ENCODE measurements around the gene APOBEC3H. TPM values are rescaled to one million over a fixed set of nuclear protein-coding genes. Genes with fewer than 3 reads are reported as not detected.
A peak's percentile ranks its signal among the peaks of the same experiment; 100 is the strongest.

APOBEC3H gene
- total RNA-seq, 1 donor from 2014 or later, result not detected

GRCh38 chr22:39083212-39084165 lies 13.6 kb upstream of the APOBEC3H start:
- Mint-ChIP-seq H3K27ac (no peak overlapping the region), H3K4me3 (no peak overlapping the region), H3K36me3 (no peaks in the 10 kb centered on the region), H3K9me3 (no peaks in the 10 kb centered on the region), H3K27me3 (ENCODE audit: low read depth) (no peaks in the 10 kb centered on the region), H3K4me1 (peaks cover 30% of the 10 kb centered on the region)
- DNase-seq (ENCODE audit: low spot score in 2 of 2, unreplicated experiment in 2 of 2), result no peak
- TF ChIP-seq CTCF (IDR thresholded peaks at IDR 0.05; ENCODE audit: unreplicated experiment), result no peak

- no peaks in the 10 kb centered on the region for H3K36me3 Mint-ChIP-seq
- no peak overlapping the region for H3K27ac Mint-ChIP-seq
- DNase-seq (ENCODE audit: low spot score in 2 of 2, unreplicated experiment in 2 of 2), result no peak
- H3K4me3 Mint-ChIP-seq, result no peak overlapping the region
- H3K9me3 Mint-ChIP-seq, result no peaks in the 10 kb centered on the region
- H3K27me3 Mint-ChIP-seq (ENCODE audit: low read depth), result no peaks in the 10 kb centered on the region
- H3K4me1 Mint-ChIP-seq, result peaks cover 31% of the 10 kb centered on the region
- TF ChIP-seq CTCF (IDR thresholded peaks at IDR 0.05; ENCODE audit: unreplicated experiment), result no peak
Observed at GRCh38 chr22:39084666-39085065, 12.4 kb upstream of the APOBEC3H start.

GRCh38 chr22:39087098-39087497 lies 9.9 kb upstream of the APOBEC3H start:
- no peaks in the 10 kb centered on the region for H3K36me3 Mint-ChIP-seq
- TF ChIP-seq CTCF (IDR thresholded peaks at IDR 0.05; ENCODE audit: unreplicated experiment), result no peak

GRCh38 chr22:39087881-39088684 lies 9.0 kb upstream of the APOBEC3H start:
- Mint-ChIP-seq H3K27ac (peak overlapping the region; percentile 62), H3K36me3 (no peaks in the 10 kb centered on the region), H3K27me3 (ENCODE audit: low read depth) (no peaks in the 10 kb centered on the region), H3K4me3 (no peak overlapping the region), H3K4me1 (peaks cover 10% of the 10 kb centered on the region), H3K9me3 (no peaks in the 10 kb centered on the region)
- no peak for DNase-seq (ENCODE audit: low spot score in 2 of 2, unreplicated experiment in 2 of 2)
- no peak for TF ChIP-seq CTCF (IDR thresholded peaks at IDR 0.05; ENCODE audit: unreplicated experiment)

More at GRCh38 chr22:39087098-39087497, 9.9 kb upstream of the APOBEC3H start:
- no peak overlapping the region for H3K4me3 Mint-ChIP-seq
- no peak for DNase-seq (ENCODE audit: low spot score in 2 of 2, unreplicated experiment in 2 of 2)
- no peak overlapping the region for H3K27ac Mint-ChIP-seq
- no peaks in the 10 kb centered on the region for H3K27me3 Mint-ChIP-seq (ENCODE audit: low read depth)
- peaks cover 17% of the 10 kb centered on the region for H3K4me1 Mint-ChIP-seq
- H3K9me3 Mint-ChIP-seq, result no peaks in the 10 kb centered on the region

GRCh38 chr22:39088685-39089032 lies 8.4 kb upstream of the APOBEC3H start:
- no peaks in the 10 kb centered on the region for H3K9me3 Mint-ChIP-seq
- TF ChIP-seq CTCF (IDR thresholded peaks at IDR 0.05; ENCODE audit: unreplicated experiment), result no peak
- H3K27me3 Mint-ChIP-seq (ENCODE audit: low read depth), result no peaks in the 10 kb centered on the region
- H3K4me1 Mint-ChIP-seq, result peaks cover 7% of the 10 kb centered on the region
- no peak for DNase-seq (ENCODE audit: low spot score in 2 of 2, unreplicated experiment in 2 of 2)
- no peak overlapping the region for H3K27ac Mint-ChIP-seq
- H3K36me3 Mint-ChIP-seq, result no peaks in the 10 kb centered on the region
- H3K4me3 Mint-ChIP-seq, result no peak overlapping the region
